ENCODE data around the gene KLF18. TPM values are rescaled to one million over a fixed set of nuclear protein-coding genes. Genes with fewer than 3 reads are reported as not detected.
A peak's percentile ranks its signal among the peaks of the same experiment; 100 is the strongest.

KLF18 gene
- polyA plus RNA-seq, 1 experiment: not detected

DNA sequence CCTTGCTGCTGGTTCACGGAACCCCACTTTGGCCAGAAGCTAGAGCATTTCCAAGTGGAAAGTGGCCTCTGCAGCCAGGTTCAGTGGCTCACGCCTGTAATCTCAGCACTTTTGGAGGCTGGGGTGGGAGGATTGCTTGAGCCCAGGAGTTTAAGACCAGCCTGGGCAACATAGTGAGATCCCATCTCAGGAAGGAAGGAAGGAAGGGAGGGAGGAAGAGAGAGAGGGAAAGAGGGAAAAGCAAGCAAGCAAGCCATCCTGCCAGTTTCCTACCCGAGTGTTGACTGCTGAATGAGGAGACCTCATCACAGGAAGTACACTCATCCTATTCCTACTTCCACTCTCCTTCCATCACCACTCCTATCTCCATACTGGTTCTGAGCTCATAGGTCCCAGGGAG lies 35.6 kb downstream of the KLF18 start:
- ChIA-PET CTCF (no interaction called here), POLR2A (no interaction called here)
- TF ChIP-seq, protein P1, sequence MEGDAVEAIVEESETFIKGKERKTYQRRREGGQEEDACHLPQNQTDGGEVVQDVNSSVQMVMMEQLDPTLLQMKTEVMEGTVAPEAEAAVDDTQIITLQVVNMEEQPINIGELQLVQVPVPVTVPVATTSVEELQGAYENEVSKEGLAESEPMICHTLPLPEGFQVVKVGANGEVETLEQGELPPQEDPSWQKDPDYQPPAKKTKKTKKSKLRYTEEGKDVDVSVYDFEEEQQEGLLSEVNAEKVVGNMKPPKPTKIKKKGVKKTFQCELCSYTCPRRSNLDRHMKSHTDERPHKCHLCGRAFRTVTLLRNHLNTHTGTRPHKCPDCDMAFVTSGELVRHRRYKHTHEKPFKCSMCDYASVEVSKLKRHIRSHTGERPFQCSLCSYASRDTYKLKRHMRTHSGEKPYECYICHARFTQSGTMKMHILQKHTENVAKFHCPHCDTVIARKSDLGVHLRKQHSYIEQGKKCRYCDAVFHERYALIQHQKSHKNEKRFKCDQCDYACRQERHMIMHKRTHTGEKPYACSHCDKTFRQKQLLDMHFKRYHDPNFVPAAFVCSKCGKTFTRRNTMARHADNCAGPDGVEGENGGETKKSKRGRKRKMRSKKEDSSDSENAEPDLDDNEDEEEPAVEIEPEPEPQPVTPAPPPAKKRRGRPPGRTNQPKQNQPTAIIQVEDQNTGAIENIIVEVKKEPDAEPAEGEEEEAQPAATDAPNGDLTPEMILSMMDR (IDR thresholded peaks at IDR 0.05; ENCODE audit: insufficient read depth, low read depth, low read length): no peak
- DNase-seq (ENCODE audit: low read depth): no peak
- Histone ChIP-seq H3K27me3 (ENCODE audit: control insufficient read depth, insufficient read depth, low read length) (0 out of 2 replicates have a peak, but pooled peaks cover 2% of the 10 kb centered on the region), H3K36me3 (ENCODE audit: control insufficient read depth, insufficient read depth, low read length) (no peaks in the 10 kb centered on the region), H3K4me3 (ENCODE audit: low read depth, low read length) (no peak overlapping the region)

DNA sequence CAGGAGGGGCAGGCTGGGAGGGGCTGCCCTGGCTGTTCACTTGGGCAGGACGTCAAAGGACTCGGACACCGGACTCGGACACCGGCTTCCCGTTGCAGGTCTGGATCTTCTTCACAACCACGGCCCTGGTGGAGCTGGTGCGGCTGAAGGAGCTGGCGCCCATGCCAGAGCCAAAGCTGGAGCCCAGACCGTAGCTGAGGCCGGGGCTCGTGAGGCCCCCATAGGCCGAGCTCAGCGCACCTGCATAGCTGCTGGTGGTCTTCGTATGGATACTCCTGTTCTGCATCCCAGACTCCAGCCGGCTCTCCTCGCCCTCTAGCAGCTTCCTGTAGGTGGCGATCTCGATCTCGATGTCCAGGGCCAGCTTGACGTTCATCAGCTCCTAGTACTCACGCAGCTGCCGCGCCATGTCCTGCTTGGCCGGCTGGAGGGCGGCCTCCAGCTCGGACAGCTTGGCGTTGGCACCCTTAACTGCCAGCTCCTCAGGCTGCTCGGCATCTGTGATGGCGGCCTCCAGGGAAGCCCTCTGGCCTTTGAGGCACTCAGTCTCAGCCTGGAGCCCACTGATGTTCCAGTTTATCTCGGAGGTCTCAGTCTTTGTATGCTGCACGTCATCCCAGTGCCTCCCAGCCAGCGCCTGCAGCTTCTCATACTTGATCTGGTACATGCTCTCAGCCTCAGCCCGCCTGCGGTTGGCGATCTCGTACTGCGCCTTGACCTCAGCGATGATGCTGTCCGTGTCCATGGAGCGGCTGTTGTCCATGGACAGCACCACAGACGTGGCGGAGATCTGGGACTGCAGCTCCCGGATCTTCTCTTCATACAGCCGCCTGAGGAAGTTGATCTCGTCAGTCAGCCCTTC lies 37.9 kb downstream of the KLF18 start:
- Histone ChIP-seq H3K36me3 (ENCODE audit: control insufficient read depth, insufficient read depth, low read length) (no peaks in the 10 kb centered on the region), H3K4me3 (ENCODE audit: low read depth, low read length) (no peak overlapping the region), H3K27me3 (ENCODE audit: control insufficient read depth, insufficient read depth, low read length) (0 out of 2 replicates have a peak, but pooled peaks cover 2% of the 10 kb centered on the region)
- TF ChIP-seq, protein P1 (IDR thresholded peaks at IDR 0.05; ENCODE audit: insufficient read depth, low read depth, low read length): peak; percentile 42
- POLR2A ChIA-PET: interaction anchor here (0.6 kb wide), 1 partner anchor 31 kb away, joined by 4 read pairs; no protein-coding TSS in a partner anchor
- CTCF ChIA-PET: interaction anchor here (1.1 to 3.1 kb wide), 5 partner anchors 10 to 492 kb away, joined by 3 to 13 read pairs (median 8); no protein-coding TSS in a partner anchor
- DNase-seq (ENCODE audit: low read depth): no peak

DNA sequence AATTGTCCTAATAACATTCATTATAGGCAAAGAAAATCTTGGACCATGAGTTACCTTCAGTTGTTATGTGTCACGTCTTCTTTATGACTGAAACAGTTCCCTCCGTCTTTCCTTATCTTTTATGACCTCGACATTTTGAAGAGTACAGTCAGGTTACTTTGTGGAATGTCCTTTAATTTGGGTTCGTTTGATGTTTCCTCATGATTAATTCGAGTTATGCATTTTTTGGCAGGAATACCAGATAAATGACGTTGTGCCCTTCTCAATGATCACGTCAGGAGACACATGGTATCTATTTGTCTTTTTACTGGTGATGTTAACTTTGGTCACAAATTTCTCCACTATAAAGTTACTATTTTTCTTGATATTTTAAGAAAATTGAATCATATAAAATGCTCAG lies 40.1 kb downstream of the KLF18 start:
- H3K4me3 ChIP-seq (ENCODE audit: low read depth, low read length): no peak overlapping the region
- H3K36me3 ChIP-seq (ENCODE audit: control insufficient read depth, insufficient read depth, low read length): no peaks in the 10 kb centered on the region
- 0 out of 2 replicates have a peak, but pooled peaks cover 2% of the 10 kb centered on the region for H3K27me3 ChIP-seq (ENCODE audit: control insufficient read depth, insufficient read depth, low read length)
- TF ChIP-seq, protein P1 (IDR thresholded peaks at IDR 0.05; ENCODE audit: insufficient read depth, low read depth, low read length): no peak
- DNase-seq (ENCODE audit: low read depth): no peak
- POLR2A ChIA-PET: no interaction called here
- CTCF ChIA-PET: no interaction called here

DNA sequence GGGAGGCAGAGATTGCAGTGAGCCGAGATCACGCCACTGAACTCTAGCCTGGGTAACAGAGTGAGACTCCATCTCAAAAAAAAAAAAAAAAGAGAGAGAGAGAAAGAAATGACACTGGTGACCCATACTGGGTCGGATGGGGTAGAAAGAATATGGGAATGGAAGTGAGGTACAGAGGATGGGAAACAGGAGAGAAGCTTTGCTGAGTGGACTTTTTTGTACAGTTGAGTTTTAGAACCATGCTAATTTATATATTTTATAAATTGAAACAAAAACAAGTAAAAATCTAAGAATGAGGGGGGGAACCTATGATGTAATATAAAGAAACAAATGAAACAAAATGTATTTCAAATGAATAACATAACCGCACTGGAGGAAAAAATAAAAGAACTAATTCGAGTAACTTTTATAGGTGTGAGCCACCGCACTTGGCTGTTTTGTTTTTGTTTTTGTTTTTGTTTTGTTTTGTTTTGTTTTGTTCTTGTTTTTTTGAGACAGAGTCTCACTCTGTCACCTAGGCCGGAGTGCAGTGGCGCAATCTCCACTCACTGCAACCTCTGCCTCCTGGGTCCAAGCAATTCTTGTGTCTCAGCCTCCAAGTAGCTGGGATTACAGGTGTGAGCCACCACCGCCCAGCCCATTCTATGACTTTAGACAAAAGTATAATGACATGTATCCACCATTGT lies 41.1 kb downstream of the KLF18 start:
- TF ChIP-seq, protein P1 (IDR thresholded peaks at IDR 0.05; ENCODE audit: insufficient read depth, low read depth, low read length): no peak
- POLR2A ChIA-PET: no interaction called here
- no peaks in the 10 kb centered on the region for H3K27me3 ChIP-seq (ENCODE audit: control insufficient read depth, insufficient read depth, low read length)
- H3K36me3 ChIP-seq (ENCODE audit: control insufficient read depth, insufficient read depth, low read length): no peaks in the 10 kb centered on the region
- DNase-seq (ENCODE audit: low read depth): no peak
- CTCF ChIA-PET: no interaction called here
- H3K4me3 ChIP-seq (ENCODE audit: low read depth, low read length): no peak overlapping the region

DNA sequence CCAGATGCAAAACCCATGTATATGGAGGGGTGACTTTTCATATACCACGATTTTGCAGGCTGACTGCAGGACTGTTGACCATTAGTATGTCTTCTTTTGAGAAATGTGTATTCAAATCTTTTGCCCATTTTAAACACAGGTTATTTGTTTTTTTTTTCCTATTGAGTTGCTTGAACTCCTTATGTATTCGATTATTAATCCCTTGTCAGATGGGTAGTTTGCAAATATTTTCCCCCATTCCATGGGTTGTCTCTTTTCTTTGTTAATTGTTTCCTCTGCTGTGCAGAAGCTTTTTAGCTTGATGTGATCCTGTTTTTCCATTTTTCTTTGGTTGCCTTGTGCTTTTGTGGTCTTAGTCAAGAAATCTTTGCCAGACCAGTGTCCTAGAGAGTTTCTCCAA lies 47.4 kb downstream of the KLF18 start:
- ChIA-PET POLR2A (interaction anchor here (0.5 kb wide), 1 partner anchor 507 kb away, joined by 3 read pairs; no protein-coding TSS in a partner anchor), CTCF (interaction anchor here (2.6 kb wide), 1 partner anchor 10 kb away, joined by 13 read pairs; no protein-coding TSS in a partner anchor)
- peaks cover 1% of the 10 kb centered on the region for H3K27me3 ChIP-seq (ENCODE audit: control insufficient read depth, insufficient read depth, low read length)
- DNase-seq (ENCODE audit: low read depth): no peak
- H3K4me3 ChIP-seq (ENCODE audit: low read depth, low read length): no peak overlapping the region
- TF ChIP-seq, protein P1 (IDR thresholded peaks at IDR 0.05; ENCODE audit: insufficient read depth, low read depth, low read length): no peak
- no peaks in the 10 kb centered on the region for H3K36me3 ChIP-seq (ENCODE audit: control insufficient read depth, insufficient read depth, low read length)
